SK-MEL-5 (cell line): ENCODE data around the gene SRPK1. TPM values are rescaled to one million over a fixed set of nuclear protein-coding genes. Genes with fewer than 3 reads are reported as not detected.
"Not testable (repeated sequence)": the region's sequence is repeated elsewhere in the genome, so short reads cannot be mapped to it uniquely, and the experiment has no call there.

Experiments used
- DNase-seq: peaks from one replicate; pipeline ENCODE4 v3.0.0-alpha.2; 2016; ENCODE audit warnings: low read depth, low spot score
- in situ Hi-C: cut with HindIII; loops from 2 replicates; pipeline ENCODE4 v1.10.0; 2016; ENCODE audit warnings: low sequenced_read_pairs, high pct_unique_total_duplicates, low pct_unique_long_range_greater_than_20kb
- total RNA-seq: library from RNA; depleted of rRNA; stranded (reverse); fragments of >200 nt; shearing (Covaris generic); gene quantifications from 2 replicates; pipeline ENCODE4 v1.2.3, GENCODE V29; 2014

Gene SRPK1
- total RNA-seq, 1 experiment from 2014 or later: 26.6 TPM

DNA sequence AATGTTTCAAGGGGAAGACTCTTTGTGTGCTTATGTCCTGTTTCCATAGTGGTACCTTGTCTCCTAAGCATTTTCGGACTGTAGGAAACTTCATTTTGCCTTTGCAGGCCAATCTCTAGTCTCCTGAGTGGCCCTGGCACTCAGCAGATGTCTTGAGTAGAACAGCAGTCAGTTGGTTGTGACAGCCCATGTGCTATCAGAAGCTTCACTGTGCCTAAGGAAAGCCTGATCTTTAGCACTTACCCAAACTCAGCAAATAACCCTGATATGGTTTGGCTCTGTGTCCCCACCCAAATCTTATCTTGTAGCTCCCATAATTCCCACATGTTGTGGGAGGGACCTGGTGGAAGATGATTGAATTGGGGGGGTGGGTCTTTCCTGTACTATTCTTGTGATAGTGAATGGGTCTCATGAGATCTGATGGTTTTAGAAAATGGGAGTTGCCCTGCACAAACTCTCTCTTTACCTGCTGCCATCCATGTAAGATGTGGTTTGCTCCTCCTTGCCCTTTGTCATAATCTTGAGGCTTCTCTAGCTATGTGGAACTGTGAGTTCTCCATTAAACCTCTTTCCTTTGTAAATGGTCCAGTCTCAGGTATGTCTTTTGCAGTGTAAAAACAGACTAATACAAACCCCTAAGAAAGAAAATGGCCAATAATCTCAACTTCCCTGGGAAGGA lies 15.9 kb upstream of the SRPK1 start:
- DNase-seq: no peak
- in situ Hi-C loops: no loop called here

DNA sequence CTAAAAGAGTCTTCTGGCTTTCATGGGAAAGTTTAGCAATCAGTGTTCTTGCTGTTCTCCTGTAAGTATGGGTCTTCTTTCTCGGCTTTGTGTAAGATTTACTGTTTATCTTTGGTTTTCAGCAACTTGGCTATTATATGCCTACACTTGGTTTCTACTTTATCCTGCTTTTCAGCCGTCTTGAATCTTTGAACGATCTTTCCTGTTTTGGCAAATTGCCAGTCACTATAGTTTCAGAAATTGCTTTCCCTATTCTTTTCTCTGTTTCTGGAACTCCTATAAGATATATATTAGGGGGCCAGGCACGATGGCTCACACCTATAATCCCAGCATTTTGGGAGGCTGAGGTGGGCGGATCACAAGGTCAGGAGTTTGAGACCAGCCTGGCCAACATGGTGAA lies 14.6 kb upstream of the SRPK1 start:
- in situ Hi-C loops: no loop called here
- no peak for DNase-seq

DNA sequence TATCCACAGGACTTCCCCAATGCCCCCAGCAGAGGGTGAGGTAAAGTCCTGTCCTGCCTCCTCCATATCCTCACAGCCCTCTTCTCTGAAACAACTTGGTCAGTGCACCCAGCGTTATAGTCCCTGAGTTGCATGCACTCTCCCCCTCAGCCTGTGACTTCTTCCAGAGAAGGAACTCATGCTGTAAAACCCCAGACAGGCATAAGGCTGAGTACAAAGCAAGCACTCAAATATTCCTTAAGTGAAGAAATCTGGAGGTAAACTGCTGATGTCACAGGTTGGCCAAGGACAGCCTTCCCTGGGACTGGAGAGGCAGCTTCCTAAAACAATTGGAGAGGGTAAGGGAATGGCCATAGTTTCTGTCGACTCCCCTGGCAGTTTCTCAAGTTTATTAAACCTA lies 12.9 kb upstream of the SRPK1 start:
- in situ Hi-C loops: no loop called here
- DNase-seq: no peak

DNA sequence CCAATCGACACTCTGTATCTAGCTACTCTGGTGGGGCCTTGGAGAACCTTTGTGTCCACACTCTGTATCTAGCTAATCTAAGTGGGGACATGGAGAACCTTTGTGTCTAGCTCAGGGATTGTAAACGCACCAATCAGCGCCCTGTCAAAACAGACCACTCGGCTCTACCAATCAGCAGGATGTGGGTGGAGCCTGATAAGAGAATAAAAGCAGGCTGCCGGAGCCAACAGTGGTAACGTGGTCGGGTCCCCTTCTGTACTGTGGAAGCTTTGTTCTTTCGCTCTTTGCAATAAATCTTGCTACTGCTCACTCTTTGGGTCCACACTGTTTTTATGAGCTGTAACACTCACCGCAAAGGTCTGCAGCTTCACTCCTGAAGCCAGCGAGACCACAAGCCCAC lies 11.0 kb upstream of the SRPK1 start:
- in situ Hi-C loops, DNase-seq: not testable (repeated sequence)

DNA sequence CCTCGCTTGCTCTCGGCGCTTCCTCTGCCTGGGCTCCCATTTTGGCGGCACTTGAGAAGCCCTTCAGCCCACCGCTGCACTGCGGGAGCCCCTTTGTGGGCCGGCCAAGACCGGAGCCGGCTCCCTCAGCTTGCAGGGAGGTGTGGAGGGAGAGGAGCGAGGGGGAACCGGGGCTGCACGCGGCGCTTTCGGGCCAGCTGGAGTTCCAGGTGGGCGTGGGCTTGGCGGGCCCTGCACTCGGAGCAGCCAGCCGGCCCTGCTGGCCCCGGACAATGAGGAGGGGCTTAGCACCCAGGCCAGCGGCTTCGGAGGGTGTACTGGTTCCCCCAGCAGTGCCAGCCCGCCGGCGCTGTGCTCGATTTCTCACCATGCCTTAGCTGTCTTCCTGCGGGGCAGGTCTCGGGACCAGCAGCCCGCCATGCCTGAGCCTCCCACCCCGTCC lies 10.2 kb upstream of the SRPK1 start:
- DNase-seq: no peak
- in situ Hi-C loops: no loop called here

DNA sequence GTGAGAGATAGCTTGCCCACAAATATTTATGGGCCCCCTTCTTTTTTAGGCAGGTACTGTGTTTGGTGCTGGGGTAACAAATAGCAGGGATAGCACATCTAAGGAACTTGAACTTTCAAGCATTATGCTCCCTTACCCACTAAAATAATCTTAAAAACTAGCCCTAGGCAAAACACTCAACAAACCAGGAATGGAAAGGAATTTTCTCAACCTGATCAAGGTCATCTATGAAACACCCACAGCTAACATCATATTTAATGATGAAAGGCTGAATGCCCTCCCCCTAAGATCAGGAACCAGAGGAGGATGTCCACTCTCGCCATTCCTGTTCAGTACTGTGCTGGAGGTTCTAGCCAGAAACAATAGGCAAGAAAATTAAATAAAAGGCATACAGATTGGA lies 8.7 kb upstream of the SRPK1 start:
- in situ Hi-C loops: no loop called here

DNA sequence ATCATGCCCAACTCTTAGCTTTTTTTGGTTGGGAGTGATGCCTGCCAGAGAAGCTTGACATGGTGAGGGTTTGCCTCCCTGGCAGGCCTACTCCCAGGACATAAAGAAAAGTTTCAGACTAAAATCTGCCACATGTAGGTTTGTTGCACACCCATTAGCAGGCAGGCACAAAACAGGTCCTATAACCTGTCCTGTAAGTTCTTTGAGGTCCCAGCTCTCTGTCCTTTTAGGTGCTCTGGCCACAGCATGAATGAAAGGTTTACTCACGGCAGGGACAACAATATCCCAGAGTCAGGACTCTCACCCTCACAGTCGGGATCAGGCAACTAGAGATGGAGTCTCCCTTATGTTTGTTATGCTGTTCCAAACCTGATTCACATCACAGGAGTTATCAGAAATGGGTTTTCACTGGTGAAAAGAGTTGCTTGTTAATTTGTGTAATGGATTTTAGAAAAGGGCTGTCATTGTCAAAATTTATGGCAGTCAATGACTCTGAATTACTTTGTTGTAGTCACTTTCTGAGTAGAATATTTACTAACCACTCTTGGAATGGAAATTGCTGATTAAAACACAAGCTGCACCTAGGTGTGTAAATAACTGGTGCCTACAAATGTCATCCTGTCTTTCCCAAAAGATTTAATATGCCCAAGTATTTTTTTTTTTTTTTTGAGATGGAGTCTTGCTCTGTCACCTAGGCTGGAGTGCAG lies 5.8 kb upstream of the SRPK1 start:
- in situ Hi-C loops: no loop called here
- DNase-seq: no peak

More for the DNA sequence above, 8.7 kb upstream of the SRPK1 start:
- DNase-seq: no peak

DNA sequence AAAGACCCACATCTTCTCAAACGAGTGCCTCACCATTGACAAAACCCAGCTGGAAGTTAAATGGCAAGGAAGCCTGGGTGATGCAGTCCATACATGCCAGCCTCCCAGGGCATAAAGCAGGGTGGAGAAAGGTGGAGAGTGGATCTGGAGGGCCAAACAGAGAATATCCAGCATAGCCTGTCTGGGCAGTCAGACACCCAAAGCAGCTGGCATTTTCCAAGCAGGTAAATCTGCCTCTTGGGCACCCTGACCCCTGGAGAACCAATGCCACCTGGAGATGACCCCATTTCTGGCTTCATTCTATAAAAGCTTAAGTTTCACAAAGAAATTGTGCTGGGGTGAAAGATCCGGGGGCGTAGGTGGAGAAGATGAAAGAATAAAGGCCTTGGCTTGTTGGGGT lies 5.1 kb upstream of the SRPK1 start:
- in situ Hi-C loops: no loop called here
- DNase-seq: no peak

DNA sequence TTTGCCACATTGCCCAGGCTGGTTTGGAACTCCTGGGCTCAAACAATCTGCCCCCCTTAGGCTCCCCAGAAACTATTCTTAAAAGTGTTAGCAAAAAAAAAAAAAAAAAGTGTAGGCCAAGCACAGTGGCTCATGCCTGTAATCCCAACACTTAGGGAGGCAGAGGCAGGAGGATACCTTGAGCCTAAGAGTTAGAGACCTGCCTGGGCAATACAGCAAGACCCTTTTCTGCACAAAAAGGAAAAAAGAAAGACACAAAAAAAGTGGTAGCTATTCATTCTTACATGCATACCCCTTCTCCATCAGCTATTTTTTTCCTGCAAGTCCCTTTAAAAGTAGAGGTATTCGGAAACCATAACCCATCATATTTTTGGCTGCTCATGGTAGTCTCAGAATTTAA lies 3.2 kb upstream of the SRPK1 start:
- no peak for DNase-seq
- in situ Hi-C loops: no loop called here

DNA sequence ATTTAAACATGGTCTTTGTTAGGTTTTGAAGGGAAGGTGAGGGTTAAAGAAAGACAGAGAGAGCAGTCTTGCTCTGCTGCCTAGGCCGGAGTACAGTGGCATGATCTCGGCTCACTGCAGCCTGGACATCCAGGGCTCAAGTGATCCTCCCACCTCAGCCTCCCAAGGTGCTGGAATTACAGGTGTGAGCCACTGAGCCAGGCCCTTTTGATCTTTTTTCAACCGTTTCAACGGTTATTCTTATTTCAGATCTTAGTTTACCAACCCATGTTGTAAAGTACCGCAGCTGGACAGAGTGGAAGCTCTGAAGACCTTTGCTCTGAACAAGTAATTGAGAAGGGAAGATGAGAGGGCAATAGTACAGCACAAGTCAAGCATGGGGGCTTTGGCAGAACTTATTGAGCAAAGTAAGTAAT lies 1.2 kb upstream of the SRPK1 start:
- no peak for DNase-seq
- in situ Hi-C loops: no loop called here

DNA sequence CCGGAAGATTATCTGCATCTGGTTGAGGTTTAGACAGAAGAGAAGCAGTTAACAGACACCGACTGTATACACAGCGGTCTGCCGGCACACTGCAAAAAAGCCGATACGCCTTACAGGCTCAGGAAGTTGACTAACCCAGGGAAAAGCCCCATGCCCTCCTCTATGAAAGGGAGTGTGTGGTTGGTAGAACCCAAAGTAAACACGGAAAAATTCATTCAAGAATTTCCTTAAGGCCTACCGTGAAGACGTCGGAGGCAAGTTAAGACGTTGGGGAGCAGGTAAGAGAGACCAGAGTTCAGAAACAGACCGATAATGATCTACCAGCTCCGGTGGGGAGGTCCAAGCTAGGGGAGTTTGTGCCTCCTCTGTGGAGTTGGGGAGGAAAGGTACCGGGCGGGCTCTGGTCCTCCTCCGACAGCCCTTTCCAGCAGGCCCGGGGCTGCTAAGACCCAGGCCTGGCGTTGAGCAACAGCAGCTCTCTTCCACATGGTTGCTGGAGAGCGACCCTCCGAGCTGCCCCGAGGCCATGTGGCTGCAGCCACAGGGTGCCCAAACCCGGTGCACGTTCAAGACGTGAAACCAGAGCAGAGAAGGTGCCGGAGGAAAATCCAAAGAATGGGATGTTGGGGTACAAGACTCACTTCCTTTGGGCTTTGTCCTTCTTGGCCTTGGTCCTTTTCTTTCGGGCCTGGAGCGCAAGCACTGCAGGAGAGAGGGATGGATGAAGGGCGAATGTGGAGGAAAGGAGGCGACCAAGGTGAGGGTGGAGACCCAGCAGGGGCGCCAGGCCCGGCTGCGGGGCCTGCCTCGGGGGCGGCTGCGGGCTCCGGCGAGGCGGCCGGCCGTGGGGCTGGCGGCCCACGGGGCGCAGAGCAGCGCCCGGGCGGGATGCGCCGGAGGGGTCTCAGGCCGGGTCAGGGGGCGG lies 809 bp downstream of the SRPK1 start:
- DNase-seq: peak; percentile 19
- in situ Hi-C loops: no loop called here

DNA sequence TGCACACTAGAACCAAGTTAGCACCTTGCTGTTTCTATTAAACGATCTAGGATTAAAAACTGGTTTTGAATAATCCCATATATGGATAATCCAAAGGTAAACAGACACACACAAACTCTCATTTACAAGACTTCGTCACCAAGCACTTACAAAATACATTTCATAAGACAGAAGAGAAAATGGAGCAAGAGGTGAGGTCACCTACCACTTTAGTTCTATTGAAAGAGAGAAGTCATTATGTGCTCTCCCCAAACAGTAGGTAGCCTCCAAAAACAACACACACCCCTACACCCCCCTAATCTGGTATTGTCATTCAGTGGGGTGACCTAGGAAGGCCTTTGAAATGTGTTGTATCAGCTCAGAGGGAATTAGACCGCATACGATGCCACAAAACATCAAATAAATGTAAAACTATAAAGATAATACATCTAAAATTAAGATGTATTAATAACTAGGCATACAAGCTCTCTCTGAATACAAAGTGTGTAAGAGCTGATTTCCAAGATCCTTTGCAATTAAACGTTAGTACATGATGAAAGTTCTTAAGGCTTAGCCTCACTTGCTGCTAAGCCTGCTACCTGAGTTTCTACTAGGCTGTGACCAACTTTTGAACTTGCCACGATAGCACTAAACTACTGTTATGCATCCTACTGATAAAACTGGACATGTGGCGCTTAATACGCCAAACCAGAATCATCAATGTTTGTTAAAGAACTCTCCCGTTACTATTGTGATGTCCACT lies 1.6 kb downstream of the SRPK1 start:
- in situ Hi-C loops: no loop called here
- peak; percentile 1 for DNase-seq

DNA sequence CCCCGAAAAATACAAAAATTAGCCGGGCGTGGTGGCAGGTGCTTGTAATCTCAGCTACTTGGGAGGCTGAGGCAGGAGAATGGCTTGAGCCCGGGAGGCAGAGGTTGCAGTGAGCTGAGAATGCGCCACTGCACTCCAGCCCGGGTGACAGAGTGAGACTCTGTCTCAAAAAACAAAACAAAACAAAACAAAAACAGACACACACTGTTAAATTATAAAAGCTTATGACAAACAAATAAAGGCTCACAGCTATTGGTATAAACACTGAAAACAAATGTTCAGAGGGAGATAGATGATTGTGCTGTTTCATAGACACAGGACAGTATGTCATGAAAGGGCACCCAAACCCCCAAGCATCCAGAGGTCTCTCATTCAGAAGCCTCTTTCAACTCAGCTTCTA lies 4.0 kb downstream of the SRPK1 start:
- in situ Hi-C loops, DNase-seq: not testable (repeated sequence)

DNA sequence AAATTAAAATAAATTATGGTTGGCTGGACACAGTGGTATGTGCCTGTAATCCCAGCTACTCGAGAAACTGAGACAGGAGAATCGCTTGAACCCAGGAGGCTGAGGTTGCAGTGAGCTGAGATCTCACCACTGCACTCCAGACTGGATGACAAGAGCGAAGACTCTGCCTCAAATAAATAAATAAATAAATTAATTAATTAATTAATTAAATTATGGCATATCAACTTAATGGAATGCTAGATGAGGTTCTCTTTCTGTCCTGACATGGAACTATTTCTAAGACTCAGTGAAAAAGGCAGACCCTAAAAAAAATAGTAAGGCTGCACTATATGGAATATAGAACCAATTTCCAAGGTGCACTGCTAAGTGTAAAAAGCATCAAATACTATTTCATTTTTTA lies 4.8 kb downstream of the SRPK1 start:
- in situ Hi-C loops: no loop called here
- DNase-seq: no peak

DNA sequence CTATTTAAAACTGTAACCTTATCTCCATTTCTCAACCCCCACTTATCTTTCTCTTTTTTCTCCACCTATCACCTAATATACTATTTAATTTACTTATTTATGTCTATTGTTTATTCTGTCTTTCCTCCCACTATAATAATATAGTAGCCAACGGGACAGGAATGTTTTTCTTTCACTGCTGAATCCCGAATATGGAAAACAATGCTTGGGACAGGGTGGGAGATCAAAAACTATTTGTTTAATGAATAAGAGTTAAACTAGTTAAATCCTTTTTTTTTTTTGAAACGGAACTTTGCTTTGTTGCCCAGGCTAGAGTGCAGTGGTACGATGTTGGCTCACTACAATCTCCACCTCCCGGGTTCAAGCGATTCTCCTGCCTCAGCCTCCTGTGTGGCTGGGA lies 6.4 kb downstream of the SRPK1 start:
- no peak for DNase-seq
- in situ Hi-C loops: no loop called here

DNA sequence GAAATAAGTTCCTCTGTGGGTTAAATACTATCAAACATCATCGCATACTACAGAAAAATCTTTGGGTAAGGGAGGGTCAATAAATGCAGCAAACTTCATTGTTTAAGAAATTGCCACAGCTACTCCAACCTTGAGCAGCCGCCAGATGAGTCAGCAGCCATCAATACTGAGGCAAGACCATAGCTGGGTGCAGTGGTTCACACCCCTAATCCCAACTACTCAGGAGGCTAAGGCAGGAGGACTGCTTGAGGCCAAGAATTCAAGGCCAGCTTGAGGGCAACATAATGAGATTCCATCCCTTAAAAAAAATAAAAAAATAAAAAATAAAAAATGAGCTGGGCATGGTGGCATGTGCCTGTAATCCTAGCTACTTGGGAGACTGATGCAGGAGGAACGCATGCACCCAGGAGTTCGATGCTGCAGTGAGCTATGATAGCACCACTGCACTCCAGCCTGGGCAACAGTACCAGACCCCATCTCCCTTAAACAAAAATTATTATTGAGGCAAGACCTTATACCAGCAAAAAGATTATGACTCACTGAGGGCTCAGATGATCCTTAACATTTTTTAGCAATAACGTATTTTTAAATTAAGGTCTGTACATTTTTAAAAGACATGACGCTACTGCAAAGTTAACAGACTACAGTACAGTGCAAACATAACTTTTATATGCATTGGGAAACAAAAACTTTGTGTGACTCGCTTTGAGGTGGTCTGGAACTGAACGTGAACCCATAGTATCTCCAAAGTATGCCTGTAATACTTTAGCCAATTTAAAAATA lies 8.8 kb downstream of the SRPK1 start:
- in situ Hi-C loops: no loop called here
- no peak for DNase-seq

DNA sequence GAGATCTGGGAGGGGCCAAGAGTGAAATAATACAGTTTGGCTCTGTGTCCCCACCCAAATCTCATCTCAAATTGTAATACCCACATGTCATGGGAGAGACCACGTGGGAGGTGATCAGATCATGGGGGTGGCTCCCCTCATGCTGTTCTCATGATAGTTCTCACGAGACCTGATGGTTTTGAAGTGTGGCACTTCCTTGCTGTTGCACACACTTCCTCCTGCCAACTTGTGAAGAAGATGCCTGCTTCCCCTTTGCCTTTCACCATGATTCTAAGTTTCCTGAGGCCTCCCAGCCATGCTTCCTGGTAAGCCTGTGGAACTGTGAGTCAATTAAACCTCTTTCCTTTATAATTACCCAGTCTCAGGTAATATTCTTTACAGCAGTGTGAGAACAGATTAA lies 11.3 kb downstream of the SRPK1 start:
- in situ Hi-C loops, DNase-seq: not testable (repeated sequence)
